ENCODE data around the gene SWT1.

- no peak for TF ChIP-seq POLR2AphosphoS5 (IDR thresholded peaks at IDR 0.05; ENCODE audit: low read depth, low read length)
- TF ChIP-seq, protein P1, sequence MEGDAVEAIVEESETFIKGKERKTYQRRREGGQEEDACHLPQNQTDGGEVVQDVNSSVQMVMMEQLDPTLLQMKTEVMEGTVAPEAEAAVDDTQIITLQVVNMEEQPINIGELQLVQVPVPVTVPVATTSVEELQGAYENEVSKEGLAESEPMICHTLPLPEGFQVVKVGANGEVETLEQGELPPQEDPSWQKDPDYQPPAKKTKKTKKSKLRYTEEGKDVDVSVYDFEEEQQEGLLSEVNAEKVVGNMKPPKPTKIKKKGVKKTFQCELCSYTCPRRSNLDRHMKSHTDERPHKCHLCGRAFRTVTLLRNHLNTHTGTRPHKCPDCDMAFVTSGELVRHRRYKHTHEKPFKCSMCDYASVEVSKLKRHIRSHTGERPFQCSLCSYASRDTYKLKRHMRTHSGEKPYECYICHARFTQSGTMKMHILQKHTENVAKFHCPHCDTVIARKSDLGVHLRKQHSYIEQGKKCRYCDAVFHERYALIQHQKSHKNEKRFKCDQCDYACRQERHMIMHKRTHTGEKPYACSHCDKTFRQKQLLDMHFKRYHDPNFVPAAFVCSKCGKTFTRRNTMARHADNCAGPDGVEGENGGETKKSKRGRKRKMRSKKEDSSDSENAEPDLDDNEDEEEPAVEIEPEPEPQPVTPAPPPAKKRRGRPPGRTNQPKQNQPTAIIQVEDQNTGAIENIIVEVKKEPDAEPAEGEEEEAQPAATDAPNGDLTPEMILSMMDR (IDR thresholded peaks at IDR 0.05), result no peak
- TF ChIP-seq EZH2phosphoT487 (IDR thresholded peaks at IDR 0.05; ENCODE audit: borderline replicate concordance, low read depth), result no peak
- TF ChIP-seq MXI1 (IDR thresholded peaks at IDR 0.05; ENCODE audit: low read depth, low read length), result no peak
- TF ChIP-seq EP300 (IDR thresholded peaks at IDR 0.05; ENCODE audit: borderline replicate concordance in 1 of 2, low read depth in 1 of 2, low read length in 1 of 2), result no peak
Measured at GRCh38 chr1:185309566-185309965, 152.6 kb downstream of the SWT1 start.
